OCI-LY1 (cell line): Measurements from ENCODE around the gene NUCB1.
"Not testable (repeated sequence)": the region's sequence is repeated elsewhere in the genome, so short reads cannot be mapped to it uniquely, and the experiment has no call there.

Experiments used
- H2AFZ ChIP-seq: fragments of 200-600 bp; sonication (generic), shearing (Covaris generic); 2 replicates; pipeline ENCODE4 v1.6.0; 2014; ENCODE audit warnings: antibody characterized with exemption, mild to moderate bottlenecking, low read length
- H3F3A ChIP-seq: fragments of 200-600 bp; sonication (generic), shearing (Covaris generic); 2 replicates; pipeline ENCODE4 v1.6.0; 2014; ENCODE audit warnings: mild to moderate bottlenecking, antibody characterized with exemption, low read length, moderate library complexity; ENCODE audit not compliant: insufficient read depth
- H3K27ac ChIP-seq: fragments of 200-600 bp; sonication (generic); 2 replicates; pipeline ENCODE4 v1.5.1; 2014; ENCODE audit warnings: low read length, mixed run types, mild to moderate bottlenecking, low read depth; ENCODE audit not compliant: poor library complexity, severe bottlenecking
- H3K27me3 ChIP-seq: fragments of 200-600 bp; sonication (generic); 2 replicates; pipeline ENCODE4 v1.6.0; 2014; ENCODE audit warnings: antibody characterized with exemption, mild to moderate bottlenecking, low read length, moderate library complexity; ENCODE audit not compliant: insufficient read depth
- H3K36me3 ChIP-seq: fragments of 200-600 bp; sonication (generic); 2 replicates; pipeline ENCODE4 v1.6.1; 2014; ENCODE audit warnings: mild to moderate bottlenecking, antibody characterized with exemption, low read length, moderate library complexity, mixed read lengths; ENCODE audit not compliant: insufficient read depth
- H3K4me1 ChIP-seq: fragments of 200-600 bp; sonication (generic); 2 replicates; pipeline ENCODE4 v1.5.1; 2014; ENCODE audit warnings: mild to moderate bottlenecking, low read length, moderate library complexity; ENCODE audit not compliant: insufficient read depth, severe bottlenecking
- H3K4me2 ChIP-seq: fragments of 200-600 bp; sonication (generic), shearing (Covaris generic); 2 replicates; pipeline ENCODE4 v1.6.1; 2014; ENCODE audit warnings: low read length
- H3K4me3 ChIP-seq: fragments of 200-600 bp; sonication (generic); 2 replicates; pipeline ENCODE4 v1.5.1; 2014; ENCODE audit warnings: low read length, low read depth, mild to moderate bottlenecking, mixed read lengths; ENCODE audit not compliant: poor library complexity, severe bottlenecking
- H3K79me2 ChIP-seq: fragments of 200-600 bp; shearing (Covaris generic); 2 replicates; pipeline ENCODE4 v1.6.1; 2016; ENCODE audit warnings: mixed run types, low read length, mixed read lengths; ENCODE audit not compliant: insufficient read depth
- H3K9ac ChIP-seq: fragments of 200-600 bp; sonication (generic), shearing (Covaris generic); 2 replicates; pipeline ENCODE4 v1.6.1; 2014; ENCODE audit warnings: mild to moderate bottlenecking, low read length, mixed read lengths
- H3K9me2 ChIP-seq: fragments of 200-600 bp; sonication (generic), shearing (Covaris generic); 2 replicates; pipeline ENCODE4 v1.6.1; 2014; ENCODE audit warnings: low read depth, mild to moderate bottlenecking, low read length, mixed read lengths
- H3K9me3 ChIP-seq: fragments of 200-600 bp; shearing (Covaris generic); 2 replicates; pipeline ENCODE4 v1.6.1; 2014; ENCODE audit warnings: low read length, mixed read lengths
- H4K20me1 ChIP-seq: fragments of 200-600 bp; sonication (generic), shearing (Covaris generic); 2 replicates; pipeline ENCODE4 v1.6.0; 2016; ENCODE audit warnings: mild to moderate bottlenecking, low read length; ENCODE audit not compliant: insufficient read depth
- EZH2 ChIP-seq: fragments of 200-600 bp; sonication (generic), shearing (Covaris generic); IDR thresholded peaks from 2 replicates; pipeline ENCODE4 v1.8.0; 2017; ENCODE audit warnings: borderline replicate concordance, mixed run types, mild to moderate bottlenecking, antibody characterized with exemption, low read length, moderate library complexity, mixed read lengths
- TF ChIP-seq, protein P1 (sequence below): fragments of 200-600 bp; sonication (generic), shearing (Covaris generic); IDR thresholded peaks from 2 replicates; pipeline ENCODE4 v1.5.1; 2017; ENCODE audit warnings: mild to moderate bottlenecking, antibody characterized with exemption, low read length, moderate library complexity, mixed read lengths

Gene NUCB1

DNA sequence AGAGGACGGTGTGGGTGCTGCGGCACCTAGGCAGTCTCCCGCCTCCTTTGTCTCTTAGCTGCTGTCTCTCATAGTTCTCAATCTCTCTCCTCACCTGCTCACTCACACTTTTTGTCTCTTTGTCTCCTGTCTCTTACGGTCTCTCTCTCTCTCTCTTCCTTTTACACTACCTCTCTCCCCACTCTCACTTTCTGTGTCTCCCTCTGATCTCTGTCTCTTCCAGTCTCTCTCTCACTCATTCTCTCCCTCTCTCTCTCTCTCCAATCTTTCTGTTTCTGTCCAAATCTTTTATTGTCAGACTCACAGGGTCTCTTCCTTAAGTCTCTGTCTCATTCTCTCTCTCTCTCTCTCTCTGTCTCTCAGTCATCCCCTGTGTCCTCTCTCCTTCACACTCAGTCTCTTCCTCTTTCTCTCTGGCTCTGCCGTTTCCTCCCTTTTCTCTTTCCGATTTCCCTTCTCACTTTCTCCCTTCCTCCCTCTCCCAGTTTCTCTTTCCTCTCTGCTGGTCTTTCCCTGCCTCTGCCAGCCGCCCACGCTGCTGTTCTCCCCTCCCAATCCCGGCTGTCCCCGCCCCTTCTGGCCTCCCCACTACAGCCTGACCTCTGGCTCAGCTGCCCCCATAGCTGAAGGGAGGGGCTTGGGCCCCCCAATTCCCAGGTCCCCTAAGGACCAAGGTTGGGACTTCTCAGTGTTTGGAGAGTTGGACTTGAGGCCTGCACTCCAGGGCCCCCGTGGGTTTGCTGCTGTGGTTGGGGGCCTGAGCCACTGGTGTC is 31.8 kb upstream of the NUCB1 start, which contains the start of gene PLEKHA4:
Gene PLEKHA4 (minus strand): TSS at position 504 of the 773 bp plus-strand sequence. CDS start 997 bp downstream, outside the sequence.
- H3K9me3 ChIP-seq = no peaks in the 10 kb centered on the region
- H3K9me2 ChIP-seq = no peaks in the 10 kb centered on the region
- no peak for TF ChIP-seq EZH2
- TF ChIP-seq, protein P1, sequence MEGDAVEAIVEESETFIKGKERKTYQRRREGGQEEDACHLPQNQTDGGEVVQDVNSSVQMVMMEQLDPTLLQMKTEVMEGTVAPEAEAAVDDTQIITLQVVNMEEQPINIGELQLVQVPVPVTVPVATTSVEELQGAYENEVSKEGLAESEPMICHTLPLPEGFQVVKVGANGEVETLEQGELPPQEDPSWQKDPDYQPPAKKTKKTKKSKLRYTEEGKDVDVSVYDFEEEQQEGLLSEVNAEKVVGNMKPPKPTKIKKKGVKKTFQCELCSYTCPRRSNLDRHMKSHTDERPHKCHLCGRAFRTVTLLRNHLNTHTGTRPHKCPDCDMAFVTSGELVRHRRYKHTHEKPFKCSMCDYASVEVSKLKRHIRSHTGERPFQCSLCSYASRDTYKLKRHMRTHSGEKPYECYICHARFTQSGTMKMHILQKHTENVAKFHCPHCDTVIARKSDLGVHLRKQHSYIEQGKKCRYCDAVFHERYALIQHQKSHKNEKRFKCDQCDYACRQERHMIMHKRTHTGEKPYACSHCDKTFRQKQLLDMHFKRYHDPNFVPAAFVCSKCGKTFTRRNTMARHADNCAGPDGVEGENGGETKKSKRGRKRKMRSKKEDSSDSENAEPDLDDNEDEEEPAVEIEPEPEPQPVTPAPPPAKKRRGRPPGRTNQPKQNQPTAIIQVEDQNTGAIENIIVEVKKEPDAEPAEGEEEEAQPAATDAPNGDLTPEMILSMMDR = no peak
- H4K20me1 ChIP-seq = no peaks in the 10 kb centered on the region
- H3K27me3 ChIP-seq = peaks cover 25% of the 10 kb centered on the region
- no peak within 1 kb of the TSS for H3K9ac ChIP-seq
- no peak within 1 kb of the TSS for H3K4me3 ChIP-seq
- no peaks in the 10 kb centered on the region for H3K79me2 ChIP-seq
- no peak within 1 kb of the TSS for H2AFZ ChIP-seq
- H3K4me2 ChIP-seq = no peak within 1 kb of the TSS
- H3K4me1 ChIP-seq = peaks cover 16% of the 10 kb centered on the region
- no peak within 1 kb of the TSS for H3K27ac ChIP-seq
- no peaks in the 10 kb centered on the region for H3K36me3 ChIP-seq
- H3F3A ChIP-seq = no peaks in the 10 kb centered on the region

DNA sequence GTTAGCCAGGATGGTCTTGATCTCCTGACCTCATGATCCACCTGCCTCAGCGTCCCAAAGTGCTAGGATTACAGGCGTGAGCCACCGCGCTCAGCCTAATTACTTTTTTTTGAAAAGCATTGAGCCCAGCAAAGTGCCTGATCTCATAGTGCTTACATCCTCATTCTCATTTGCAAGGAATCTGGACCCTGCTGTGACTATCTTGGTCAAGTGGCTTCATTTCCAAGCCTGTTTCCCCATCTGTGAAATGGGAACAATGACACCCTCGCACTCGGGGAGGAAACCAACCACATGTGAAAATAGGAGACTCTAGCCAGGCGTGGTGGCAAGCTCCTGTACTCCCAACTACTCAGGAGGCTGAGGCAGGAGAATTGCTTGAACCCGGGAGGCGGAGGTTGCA is 30.1 kb upstream of the NUCB1 start:
- peaks cover 31% of the 10 kb centered on the region for H3K4me1 ChIP-seq
- H3K27ac ChIP-seq = no peak overlapping the region
- no peaks in the 10 kb centered on the region for H4K20me1 ChIP-seq
- H3K4me2 ChIP-seq = no peak overlapping the region
- H3K9ac ChIP-seq = no peak overlapping the region
- H3K79me2 ChIP-seq = no peaks in the 10 kb centered on the region
- peaks cover 6% of the 10 kb centered on the region; the same call in 1 of the 2 replicates for H3K36me3 ChIP-seq
- no peak overlapping the region for H3K4me3 ChIP-seq
- no peaks in the 10 kb centered on the region for H3F3A ChIP-seq
- H3K27me3 ChIP-seq = peaks cover 25% of the 10 kb centered on the region
- no peak overlapping the region for H2AFZ ChIP-seq
- TF ChIP-seq, protein P1 = no peak
- TF ChIP-seq EZH2 = no peak
- no peaks in the 10 kb centered on the region for H3K9me3 ChIP-seq
- H3K9me2 ChIP-seq = no peaks in the 10 kb centered on the region

DNA sequence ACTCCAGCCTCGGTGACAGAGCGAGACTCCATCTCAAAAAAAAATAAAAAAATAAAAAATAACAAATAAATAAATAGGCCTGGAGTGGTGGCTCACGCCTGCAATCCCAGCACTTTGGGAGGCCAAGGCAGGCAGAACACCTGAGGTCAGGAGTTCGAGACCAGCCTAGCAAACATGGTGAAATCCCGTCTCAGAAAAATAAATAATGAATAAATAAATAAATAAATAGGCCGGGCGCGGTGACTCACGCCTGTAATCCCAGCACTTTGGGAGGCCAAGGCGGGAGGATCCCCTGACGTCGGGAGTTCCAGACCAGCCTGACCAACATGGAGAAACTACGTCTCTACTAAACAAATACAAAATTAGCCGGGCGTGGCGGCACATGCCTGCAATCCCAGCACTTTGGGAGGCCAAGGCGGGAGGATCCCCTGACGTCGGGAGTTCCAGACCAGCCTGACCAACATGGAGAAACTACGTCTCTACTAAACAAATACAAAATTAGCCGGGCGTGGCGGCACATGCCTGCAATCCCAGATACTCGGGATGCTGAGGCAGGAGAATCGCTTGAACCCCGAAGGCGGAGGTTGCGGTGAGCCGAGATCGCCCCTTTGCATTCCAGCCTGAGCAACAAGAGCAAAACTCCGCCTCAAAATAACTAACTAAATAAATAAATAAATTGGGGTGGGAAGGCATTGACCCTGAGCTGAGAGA is 28.5 kb upstream of the NUCB1 start:
- not testable (repeated sequence) for H3F3A ChIP-seq, H3K9me2 ChIP-seq, H3K9me3 ChIP-seq, H4K20me1 ChIP-seq, H2AFZ ChIP-seq, H3K36me3 ChIP-seq, H3K79me2 ChIP-seq, H3K27ac ChIP-seq
- peaks cover 20% of the 10 kb centered on the region for H3K27me3 ChIP-seq
- H3K9ac ChIP-seq = peak overlapping the region; percentile 49; the same call in 1 of the 2 replicates
- H3K4me1 ChIP-seq = peaks cover 37% of the 10 kb centered on the region
- peak overlapping the region; percentile 90 for H3K4me3 ChIP-seq
- H3K4me2 ChIP-seq = peak overlapping the region; percentile 92
